CD4-positive, alpha-beta T cell treated with Interleukin-17A for 4 hours (primary cell): Measurements from ENCODE around the gene DLGAP1.

ENCODE experiments used
- DNase-seq: peaks from one replicate; pipeline ENCODE4 v3.0.0-alpha.2; 2020; ENCODE audit warnings: mixed read lengths

Gene DLGAP1

DNA sequence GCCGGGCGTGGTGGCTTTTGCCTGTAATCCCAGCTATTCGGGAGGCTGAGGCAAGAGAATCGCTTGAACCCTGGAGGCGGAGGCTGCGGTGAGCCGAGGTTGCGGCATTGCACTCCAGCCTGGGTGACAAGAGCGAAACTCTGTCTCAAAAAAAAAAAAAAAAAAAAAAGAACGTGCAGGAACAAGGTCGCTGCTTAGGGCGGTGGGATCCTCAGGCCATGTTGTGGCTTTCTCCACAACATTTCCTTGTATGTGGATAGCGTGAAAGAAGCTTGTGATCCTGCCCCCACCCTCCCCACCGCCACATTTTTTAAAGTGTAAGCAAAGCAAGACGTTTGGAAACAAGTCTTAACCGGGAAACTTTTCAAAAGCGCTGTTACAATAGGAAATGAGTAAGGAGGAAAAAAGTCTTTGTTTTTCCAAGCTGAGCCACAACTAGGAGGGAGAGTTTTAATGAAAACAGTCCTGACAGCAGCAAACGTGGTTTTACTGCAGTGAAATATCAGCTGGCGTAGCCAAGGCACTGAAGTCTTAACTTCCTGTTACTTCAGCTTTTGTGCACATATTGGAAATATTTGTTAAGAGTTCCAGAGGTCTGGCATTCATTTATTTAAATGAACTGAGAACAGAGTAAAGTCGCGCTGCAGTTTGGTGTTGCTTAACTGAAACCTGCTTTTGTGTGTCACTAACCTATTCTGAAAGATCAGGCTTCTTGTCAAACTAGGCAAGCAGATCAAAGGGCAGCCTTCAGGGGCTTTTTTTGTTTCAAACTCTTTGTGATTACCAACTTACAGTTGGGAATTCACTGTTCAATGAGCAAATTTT is 1001.4 kb downstream of the DLGAP1 start:
- peak; percentile 36 for DNase-seq

DNA sequence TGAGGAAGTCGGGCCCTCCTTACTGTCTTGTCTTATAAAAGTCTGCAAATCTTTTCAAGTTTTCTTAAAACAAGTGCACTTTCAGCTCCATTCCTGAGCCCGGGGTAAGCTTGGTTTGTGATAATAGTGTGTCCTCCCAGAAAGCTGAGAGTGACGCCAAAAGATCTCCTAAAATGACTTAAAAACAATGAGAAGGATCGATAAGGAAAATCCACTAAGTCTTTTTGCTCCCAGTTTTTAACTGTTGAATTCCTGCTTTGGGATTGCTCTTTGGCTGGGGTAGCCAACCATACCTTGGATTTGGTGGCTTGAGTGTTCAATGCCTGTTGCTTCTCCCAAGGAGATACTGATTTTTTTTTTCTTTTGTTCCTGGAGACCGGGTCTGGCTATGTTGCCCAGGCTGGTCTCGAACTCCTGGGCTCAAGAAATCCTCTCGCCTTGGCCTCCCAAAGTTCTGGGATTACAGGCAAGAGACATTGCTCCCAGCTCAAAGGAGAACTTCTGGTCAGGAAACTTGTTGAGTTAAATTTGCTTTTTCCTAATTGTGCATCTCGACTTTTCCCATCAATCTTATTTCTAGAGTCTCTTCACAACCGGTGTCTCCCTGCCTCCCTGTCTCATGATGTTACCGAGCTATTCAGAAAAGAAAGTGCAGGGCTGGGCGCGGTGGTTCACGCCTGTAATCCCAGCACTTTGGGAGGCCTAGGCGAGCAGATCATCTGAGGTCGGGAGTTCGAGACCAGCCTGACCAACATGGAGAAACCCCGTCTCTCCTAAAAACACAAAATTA is 1002.2 kb downstream of the DLGAP1 start:
- DNase-seq = no peak

DNA sequence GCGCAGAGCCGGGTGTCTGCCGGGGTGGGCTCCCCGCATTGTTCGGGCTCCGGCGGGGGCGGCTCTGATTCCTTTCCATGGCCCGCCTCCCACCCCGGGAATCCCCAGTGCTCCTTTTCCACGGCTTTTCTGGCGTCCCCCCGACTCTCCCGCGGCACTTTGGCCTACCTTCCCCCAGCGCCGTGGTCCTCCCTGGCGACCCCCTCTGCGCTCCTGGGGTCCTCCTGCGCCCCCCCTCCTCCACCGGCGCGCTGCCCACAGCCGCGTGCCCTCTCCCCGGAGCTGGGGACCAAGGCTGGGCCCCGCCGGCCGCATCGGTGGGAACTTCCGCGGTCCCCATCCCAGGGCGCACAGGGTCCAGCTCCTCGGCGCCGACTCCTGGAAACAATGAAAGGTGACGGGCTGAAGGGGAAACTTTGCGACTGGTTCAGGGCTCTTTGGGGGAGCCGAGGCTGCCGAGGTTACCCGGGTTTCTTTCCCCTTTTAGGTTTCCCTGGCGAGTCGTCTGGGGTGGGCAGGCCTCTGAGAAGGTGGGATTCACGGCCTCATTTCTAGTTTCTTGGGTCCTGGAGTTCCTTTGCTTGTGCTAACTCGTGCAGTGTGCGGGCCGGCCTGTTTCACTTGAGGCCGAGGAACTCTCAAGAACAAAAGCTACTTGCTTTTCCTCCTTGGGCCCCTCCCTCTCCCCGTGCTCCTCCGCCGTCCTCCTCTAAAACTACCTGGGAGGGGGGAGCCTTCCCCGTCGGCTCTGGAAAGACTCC is 1002.9 kb downstream of the DLGAP1 start:
- peak; percentile 54 for DNase-seq

DNA sequence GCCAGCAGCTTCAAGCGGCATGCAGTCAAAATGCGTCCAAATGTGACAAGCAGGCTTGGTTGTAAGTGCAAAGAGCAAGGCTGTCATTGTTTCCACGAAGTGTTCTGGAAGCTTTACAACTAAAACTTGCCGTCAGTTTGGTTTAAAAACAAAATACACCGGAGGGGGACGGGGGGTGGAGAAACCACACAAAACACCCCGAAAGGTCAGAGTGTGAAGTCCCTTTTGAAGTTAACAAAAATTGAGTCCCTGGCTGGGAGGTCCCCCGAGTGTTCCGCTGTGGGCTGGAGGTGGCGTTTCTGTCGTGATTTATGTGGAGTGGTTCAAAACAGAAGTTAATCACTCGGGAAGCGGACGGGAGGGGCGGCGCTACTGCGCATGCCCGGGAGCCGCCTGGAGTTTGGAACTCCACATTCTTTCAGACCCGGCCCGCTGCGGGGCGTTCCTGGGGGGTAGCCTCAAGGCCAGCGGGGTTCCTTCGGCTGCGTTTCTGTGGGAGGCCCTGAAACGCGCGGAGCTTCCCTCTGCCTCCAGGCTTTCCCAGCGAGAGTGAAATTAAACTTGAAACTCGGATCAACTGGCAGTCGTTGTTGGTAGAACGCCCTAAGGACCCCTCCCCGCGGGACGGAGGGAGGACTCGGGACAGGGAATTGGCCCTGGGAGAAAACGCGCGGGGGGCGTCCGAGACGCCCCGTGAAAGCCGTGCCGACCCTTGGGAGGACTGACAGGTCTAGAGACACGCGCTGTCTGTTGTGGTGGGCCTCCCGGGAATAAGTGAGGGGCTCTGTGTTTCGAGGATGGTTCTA is 1003.7 kb downstream of the DLGAP1 start:
- peak; percentile 92 for DNase-seq

DNA sequence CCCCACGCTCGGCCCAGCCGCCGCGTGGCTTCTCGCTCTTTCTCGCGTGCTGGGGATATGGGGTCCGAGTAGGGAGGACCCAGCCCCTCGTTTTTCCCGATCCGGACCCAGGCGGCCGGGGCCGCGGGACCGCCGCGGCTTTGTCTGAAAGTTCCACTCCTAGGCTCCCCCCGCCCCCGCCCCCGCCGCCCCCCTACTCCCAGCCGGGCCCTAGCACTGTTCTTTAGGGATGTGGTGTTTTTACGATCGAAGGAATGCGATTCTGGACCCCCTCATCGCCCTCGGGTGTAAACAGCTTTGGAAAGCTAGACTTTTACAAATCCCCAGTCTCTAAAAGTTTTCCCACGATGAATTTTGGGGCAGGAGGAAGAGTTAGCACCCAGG is 1004.3 kb downstream of the DLGAP1 start:
- DNase-seq = no peak

DNA sequence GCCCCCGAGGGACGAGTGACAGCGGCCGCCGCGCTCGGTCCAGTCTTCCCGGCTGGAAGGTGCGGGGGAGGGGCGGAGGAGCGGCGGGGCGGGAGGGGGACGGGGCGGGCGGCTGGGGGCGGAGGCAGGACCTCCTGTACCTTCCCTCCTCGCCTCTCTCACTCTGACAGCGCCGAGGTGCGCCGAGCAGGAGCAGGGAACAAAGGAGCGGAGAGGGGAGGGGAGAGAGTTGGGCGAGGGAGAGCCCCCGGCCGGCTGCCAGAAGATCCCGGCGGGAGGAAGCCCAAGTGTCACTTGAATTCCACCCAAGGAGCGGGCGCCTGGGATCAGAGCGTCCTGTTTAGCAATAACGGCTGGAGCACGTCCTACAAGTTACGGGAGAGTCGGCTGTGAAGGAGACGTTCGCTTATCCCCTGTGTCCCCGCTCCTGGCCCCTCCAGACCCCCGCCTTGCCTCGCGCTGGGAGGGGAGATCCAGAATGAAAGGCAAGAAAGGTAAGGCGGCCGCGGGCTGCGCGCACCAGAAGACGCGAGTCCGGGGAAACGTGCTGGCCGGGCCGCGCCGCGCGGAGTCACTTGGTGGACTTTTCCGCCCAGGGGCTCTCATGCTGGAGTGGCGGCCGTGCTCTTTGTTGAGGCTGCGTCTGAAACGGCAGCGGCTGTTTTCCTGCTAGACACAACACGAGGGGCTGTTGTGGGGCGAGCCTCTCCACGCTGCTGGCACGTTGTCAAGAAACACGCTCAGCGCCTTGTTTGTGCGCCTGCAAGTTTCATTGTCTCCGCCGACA is 1004.9 kb downstream of the DLGAP1 start, which contains the start of gene TGIF1:
Gene TGIF1 (plus strand): TSS at position 161 of the 787 bp plus-strand sequence. CDS start 318 bp downstream, at position 479.
- peak; percentile 87 for DNase-seq

DNA sequence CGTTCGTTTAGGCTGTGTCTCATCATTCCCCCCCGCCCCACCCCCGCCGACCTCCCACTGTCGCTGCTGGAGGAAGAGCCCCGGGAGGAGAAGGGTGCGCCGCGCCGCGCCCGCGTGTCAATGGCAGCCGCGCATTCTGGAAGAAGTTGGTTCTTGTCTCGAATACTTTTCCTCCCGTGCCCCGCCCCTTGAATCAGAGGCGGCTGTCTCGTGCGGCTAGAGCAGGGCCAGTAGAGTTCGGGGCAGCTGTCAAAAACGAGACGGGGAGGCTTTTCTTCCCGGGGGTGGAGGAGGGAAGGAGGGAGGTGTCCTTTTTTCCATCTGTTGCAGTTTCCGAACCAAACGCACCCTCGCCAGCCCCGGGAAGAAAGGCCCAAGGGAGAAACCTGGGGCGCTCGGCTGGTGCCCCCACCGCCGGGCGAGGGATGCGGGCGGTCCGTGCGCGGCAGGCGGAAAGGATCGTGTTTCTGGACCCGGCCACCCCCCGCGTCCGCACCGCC is 1005.5 kb downstream of the DLGAP1 start:
- DNase-seq = peak; percentile 84

DNA sequence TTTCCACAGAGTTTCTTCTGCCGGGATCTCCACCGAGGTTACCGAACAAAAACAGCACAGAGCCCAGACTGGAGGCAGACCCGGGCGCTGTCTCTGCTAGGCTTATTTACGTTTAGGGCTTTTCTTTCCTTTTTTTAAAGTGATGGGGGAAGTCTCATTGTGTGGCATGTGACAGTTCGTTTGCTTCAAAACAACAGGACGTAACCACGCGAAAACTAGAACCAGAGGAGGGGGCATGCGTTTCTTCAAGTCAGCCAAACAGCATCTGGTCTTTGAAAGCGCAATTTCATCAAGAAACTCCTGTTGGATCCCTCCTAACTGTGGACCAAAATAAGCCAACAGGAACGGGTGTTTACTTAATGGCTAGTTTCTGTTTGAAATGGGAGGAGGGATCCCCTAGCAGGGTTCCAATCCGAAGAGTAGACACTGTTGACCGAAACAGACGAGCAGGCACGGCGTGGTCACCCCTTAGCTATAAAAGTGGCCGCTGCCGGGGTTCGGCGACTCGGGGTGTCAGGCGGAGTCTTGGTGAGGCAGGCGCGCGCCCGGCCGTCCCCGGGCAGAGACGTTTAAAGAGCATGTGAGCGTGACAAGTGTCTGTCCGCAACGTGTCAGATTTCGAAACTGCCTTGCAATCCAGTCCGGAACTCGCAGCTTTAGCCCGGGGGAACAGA is 1006.1 kb downstream of the DLGAP1 start:
- peak; percentile 74 for DNase-seq

DNA sequence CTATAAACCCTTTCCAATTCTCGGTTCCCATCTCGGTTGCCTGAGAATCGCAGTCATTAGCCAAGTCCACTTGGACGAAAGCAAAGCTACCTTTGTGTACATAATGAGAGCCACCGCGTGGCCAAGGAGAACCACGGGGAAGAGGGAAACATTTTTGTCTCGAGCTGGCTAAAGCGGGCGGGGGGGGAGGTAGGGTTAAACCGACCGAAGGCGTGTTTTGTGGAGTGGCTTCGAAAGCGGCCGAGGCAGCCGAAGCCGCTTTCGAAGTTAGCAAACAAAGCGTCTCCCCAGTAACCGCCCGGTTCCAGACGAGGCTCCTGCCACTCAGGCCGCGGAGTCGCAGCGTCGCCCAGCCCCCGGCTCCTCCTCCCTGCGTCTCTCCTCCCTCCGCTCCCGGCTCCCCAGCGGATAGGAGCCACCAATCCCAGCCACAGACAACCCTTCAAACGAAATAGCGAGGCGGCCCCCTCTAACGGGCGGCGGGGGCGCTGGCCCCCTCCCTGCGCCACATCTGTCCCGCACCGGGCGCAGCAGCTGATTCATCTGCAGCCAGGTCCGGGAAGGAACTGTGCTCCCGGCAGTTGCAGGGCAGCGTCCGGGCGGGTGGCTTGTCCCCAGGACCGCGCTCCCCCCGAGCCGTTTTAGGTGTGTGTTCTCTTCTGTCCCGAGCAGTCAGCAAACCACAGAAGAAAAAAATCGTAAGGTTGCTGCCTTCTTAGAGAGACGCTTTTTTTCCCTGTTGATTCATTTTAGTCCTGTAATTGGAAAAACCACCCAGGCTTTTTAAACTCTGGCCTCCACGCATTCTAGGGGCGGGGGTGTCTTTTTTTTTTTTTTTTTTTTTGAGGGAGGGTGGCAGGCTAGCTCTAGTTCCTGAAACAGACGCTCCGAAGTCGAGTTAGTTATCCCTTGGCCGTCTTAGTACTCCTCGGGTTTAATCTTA is 1006.9 kb downstream of the DLGAP1 start:
- DNase-seq = peak; percentile 84

DNA sequence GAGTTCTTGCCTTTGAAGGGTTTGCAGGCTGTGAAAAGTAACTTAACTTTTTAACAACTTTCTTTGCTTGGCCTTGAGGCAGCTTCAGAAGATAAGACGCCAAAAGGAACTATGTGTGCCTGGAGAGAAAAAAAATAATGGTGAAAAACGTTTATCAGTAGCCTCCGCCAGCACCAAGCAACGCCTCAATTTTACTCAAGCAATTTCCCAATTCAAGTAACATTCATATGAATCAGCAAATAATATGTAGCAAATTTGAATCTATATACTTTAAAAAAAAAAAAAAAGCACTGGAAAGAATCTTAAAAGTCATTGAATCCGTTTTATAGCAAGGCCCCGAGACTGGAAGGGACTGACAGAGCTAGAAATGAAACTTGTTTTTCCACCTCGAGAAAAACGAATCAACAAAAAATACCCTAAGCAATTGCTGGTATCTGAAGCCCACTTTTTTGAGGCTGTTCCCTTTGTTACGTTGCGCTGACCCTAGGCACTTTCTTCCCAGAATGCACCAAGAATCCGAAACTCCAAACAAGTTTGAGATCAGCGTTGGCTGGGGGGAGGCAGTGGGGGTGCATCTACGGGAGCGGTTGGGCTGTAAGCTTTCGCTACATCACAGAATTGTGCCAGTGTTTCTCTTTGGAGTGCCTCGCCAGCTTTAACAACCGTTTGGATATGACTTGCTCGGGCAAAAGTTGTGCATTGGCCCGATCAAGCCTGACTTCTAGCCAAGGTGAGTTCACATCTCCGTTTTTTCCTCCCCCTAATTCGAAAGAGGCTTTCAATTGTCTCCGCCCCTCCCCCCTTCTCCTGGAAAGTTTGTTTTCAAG is 1007.8 kb downstream of the DLGAP1 start:
- peak; percentile 58 for DNase-seq
